22Rv1 (cell line): ENCODE data around the gene REXO1.

Experiments
- H3K27ac ChIP-seq: fragments of 450-650 bp; 2 replicates; pipeline ENCODE4 v1.5.1; 2017
- ZFX ChIP-seq: fragments of 450-650 bp; IDR thresholded peaks from 2 replicates; pipeline ENCODE4 v1.6.1; 2017; ENCODE audit warnings: antibody characterized with exemption, borderline replicate concordance
- TF ChIP-seq, protein P1 (sequence below): fragments of 450-650 bp; IDR thresholded peaks from 2 replicates; pipeline ENCODE4 v1.5.1; 2017; ENCODE audit warnings: mild to moderate bottlenecking

REXO1 gene

DNA sequence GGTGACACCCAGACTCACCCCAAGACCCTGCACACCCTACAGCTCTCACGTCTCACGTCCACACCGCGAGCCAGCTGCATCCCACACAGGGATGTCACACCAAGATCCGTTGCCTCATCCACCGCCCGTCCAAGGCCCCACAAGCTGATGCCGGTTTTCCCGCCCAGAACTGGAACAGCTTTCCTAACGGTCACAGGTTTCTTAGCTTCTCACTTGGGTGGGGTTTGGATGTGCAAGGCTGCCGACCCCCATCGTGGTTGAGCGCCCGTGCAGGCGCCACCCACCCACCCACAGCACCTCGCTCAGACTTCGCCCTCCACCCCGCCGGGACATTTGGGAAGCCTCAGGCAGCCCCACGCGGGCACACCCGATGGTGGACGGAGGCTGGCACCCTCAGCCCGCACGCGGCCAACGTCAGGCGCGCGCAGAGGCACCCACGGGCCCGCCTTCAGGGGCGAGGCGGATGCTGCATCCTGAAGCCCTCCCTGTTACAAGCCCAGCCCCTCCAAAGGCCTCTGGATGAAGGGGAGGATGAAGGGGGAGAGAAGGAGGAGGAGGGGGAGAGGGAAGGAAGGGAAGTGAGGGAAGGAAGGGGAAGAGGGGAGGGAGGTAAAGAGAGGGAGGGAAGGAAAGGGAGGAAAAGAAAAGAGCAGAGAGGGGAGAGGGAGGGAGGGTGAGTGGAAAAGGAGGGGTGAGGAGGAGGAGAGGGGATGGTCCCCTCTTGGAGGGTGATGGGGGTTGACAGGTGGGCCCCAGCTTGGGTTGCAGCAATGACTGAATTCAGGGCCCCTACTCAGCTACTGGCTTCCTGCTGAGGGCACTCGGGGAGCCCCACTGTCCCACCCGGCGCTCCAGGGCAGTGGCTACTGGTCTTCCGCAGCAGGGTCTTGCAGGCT lies 82.1 kb downstream of the REXO1 start:
- TF ChIP-seq, protein P1, sequence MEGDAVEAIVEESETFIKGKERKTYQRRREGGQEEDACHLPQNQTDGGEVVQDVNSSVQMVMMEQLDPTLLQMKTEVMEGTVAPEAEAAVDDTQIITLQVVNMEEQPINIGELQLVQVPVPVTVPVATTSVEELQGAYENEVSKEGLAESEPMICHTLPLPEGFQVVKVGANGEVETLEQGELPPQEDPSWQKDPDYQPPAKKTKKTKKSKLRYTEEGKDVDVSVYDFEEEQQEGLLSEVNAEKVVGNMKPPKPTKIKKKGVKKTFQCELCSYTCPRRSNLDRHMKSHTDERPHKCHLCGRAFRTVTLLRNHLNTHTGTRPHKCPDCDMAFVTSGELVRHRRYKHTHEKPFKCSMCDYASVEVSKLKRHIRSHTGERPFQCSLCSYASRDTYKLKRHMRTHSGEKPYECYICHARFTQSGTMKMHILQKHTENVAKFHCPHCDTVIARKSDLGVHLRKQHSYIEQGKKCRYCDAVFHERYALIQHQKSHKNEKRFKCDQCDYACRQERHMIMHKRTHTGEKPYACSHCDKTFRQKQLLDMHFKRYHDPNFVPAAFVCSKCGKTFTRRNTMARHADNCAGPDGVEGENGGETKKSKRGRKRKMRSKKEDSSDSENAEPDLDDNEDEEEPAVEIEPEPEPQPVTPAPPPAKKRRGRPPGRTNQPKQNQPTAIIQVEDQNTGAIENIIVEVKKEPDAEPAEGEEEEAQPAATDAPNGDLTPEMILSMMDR: no peak
- no peak for TF ChIP-seq ZFX
- no peak overlapping the region for H3K27ac ChIP-seq
